HG02610 (cell line): ENCODE measurements around the gene CFAP157.

Experiments used
- ATAC-seq: cut with Tn5 transposase; IDR thresholded peaks from one replicate; pipeline ENCODE4 v1.9.1; 2021; ENCODE audit warnings: mild to moderate bottlenecking, moderate library complexity; ENCODE audit not compliant: unreplicated experiment

The CFAP157 gene

DNA sequence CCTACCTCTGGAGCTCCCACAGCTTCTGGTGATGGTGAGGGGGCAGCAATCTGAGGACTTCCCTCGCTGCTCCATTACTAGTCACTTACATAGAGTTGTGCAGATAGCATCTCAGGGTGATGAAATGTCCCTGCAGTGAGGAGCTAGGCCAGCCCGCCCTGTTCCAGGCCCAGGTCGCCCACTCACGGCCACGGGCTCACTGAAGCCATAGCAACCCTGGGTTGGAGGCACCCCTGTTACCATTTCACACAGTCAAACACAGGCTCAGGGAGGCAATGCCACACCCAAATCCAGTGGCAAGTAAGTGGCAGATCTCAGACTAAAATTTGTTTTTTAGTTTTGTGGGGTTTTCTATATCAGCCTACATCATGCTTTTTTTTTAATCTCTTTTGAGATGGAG lies 52.1 kb downstream of the CFAP157 start:
- no peak for ATAC-seq

DNA sequence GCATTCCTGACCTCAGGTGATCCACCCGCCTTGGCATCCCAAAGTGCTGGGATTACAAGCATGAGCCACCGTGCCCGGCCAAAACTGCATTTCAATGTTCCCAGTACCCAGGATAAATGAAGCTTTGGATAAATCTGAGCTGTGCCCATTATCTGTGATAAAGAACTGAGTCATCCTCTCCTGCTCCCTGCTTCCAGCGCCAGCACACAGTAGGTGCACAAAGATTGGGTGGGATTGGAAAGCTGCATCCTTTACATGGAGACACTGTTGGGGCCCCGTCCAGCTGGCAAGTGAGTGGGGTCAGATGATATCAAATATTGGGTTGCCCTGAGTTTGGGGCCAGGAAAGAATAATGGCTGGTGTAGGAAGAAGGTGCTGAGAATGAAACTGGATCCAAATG lies 54.3 kb downstream of the CFAP157 start:
- ATAC-seq: no peak

DNA sequence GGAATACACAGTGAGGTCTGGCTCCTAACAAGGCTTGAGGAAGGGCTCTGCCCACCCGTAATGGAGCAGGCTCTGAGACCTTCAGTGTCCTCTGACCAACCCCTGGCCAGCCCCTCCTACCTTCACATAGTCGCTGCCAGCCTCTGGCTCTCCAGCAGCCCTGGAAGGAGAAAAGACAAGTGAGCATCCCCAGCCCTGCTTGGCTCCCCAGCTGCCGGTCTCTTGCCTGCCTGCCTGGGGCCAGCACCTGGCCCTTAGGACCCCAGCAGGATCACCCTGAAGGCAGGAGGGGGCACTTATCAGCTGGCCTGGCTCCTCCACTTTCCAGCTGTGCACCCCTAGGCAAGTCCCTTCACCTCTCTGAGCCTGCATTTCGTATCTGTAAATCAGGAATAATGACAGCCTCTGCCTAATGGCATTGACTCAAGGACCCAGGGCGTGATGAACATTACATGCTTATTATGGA lies 54.7 kb downstream of the CFAP157 start:
- no peak for ATAC-seq

DNA sequence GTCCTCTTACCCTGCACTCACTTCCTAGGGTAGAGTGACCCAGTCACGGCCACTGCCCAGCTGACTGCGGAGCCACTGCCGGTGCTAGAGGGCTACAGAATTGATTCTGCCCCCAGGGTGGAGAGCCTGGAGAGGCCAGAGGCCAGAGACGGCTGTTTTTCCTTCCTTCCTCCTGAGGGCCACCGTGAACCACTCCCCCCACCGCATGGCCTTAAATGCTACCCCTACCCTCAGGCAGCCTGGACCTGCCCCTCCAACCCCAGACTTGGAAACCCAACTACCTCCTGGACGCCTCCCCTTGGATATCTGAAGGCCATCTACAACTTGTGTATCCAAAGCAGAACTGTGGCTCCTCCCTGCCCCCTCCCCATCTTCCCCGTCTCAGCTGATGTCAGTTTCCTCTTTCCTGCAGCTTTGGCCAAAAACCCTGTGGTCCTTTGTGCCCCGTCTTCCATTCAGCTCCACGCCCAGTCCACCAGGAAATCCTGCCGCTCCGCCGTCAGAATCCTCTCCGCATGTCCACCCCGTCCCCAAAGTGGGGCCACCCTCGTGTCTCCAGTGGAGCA lies 55.4 kb downstream of the CFAP157 start:
- ATAC-seq: no peak

DNA sequence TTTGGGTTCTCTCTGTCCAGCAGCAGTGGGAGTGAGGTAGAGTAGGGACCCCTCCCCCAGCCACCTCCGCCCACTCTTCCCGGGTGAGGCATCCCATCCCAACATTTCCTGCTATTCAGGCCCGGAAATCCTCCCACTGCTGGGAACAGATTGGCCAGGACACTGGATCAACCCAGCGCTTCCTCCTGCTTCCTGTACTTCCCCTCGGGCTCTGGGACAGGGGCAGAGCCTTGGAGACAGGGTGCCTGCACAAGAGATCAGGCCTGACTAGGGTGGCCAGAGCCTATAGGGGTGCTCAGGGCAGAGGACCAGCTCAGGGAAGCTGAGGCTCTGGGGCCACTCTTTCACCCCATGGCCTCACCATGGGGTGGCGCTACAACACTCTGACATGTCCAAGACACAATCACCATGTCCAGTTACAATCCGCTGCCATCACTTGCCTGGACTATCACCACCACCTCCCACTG lies 57.2 kb downstream of the CFAP157 start:
- no peak for ATAC-seq

DNA sequence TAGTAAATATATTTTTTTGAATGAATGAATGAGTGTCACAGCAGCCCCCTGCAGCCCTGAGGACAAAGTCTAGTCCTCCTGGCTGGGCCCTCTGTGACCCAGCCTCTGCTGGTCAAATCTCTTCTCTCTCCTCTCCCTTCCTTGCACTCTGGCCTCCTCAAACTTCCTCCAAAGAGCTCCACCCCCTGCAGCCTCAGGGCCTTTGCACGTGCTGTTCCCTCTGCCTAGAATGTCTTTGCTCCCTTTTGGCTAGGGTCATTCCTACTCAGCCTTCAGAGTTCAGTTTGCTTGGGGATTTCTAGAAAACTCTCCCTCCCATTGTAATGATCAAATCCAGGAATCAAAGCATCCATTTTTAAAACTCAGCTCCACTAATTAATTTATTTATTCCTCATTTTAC lies 58.6 kb downstream of the CFAP157 start:
- ATAC-seq: no peak
